LNCAP (cell line): Measurements from ENCODE around the gene ST8SIA6.

Experiments used
- TF ChIP-seq, protein P1 (sequence below): fragments of 450-650 bp; IDR thresholded peaks from 2 replicates; pipeline ENCODE4 v1.5.1; 2017; ENCODE audit warnings: mild to moderate bottlenecking

Gene ST8SIA6

DNA sequence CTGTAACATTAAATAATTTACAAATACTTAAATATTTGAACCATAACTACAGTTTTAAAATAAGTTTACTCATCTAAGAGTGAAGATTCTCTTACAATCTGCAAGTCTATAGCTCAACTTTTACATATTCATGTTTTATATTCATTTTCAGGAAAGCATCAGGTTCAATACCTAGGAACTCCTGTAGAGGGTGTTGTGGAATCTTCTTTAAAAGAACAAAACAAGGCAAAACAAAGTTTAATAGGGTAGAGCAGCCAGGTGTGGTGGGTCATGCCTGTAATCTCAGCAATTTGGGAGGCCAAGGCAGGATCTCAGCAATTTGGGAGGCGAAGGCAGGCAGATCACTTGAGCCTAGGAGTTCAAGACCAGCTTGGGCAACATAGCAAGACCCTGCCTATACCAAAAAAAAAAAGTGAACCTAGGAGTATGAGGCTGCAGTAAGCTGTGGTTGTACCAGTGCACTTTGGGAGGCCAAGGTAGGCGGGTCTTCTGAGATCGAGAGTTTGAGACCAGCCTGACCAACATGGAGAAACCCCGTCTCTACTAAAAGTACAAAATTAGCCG is 45.1 kb downstream of the ST8SIA6 start:
- TF ChIP-seq, protein P1, sequence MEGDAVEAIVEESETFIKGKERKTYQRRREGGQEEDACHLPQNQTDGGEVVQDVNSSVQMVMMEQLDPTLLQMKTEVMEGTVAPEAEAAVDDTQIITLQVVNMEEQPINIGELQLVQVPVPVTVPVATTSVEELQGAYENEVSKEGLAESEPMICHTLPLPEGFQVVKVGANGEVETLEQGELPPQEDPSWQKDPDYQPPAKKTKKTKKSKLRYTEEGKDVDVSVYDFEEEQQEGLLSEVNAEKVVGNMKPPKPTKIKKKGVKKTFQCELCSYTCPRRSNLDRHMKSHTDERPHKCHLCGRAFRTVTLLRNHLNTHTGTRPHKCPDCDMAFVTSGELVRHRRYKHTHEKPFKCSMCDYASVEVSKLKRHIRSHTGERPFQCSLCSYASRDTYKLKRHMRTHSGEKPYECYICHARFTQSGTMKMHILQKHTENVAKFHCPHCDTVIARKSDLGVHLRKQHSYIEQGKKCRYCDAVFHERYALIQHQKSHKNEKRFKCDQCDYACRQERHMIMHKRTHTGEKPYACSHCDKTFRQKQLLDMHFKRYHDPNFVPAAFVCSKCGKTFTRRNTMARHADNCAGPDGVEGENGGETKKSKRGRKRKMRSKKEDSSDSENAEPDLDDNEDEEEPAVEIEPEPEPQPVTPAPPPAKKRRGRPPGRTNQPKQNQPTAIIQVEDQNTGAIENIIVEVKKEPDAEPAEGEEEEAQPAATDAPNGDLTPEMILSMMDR, result peak; percentile 41; the same call in 1 of the 2 replicates

DNA sequence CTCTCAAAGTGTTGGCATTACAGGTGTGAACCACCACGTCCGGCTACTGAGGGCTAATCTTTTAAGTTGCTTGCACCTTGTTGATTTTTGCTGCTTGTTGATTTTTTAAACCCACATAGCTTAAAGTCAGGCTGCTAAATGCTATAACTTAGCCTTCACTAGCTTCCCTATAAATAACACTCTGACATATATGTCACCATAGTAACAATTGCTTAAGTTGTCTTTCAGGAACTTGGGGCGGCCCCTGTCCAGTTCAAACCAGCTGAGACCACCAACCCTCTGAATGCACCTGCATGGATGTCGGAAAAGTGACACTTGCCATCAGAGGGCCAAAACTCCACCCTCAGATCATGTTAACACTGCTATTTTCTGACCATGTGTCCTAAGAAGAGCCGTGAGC is 47.3 kb downstream of the ST8SIA6 start:
- TF ChIP-seq, protein P1, result no peak

DNA sequence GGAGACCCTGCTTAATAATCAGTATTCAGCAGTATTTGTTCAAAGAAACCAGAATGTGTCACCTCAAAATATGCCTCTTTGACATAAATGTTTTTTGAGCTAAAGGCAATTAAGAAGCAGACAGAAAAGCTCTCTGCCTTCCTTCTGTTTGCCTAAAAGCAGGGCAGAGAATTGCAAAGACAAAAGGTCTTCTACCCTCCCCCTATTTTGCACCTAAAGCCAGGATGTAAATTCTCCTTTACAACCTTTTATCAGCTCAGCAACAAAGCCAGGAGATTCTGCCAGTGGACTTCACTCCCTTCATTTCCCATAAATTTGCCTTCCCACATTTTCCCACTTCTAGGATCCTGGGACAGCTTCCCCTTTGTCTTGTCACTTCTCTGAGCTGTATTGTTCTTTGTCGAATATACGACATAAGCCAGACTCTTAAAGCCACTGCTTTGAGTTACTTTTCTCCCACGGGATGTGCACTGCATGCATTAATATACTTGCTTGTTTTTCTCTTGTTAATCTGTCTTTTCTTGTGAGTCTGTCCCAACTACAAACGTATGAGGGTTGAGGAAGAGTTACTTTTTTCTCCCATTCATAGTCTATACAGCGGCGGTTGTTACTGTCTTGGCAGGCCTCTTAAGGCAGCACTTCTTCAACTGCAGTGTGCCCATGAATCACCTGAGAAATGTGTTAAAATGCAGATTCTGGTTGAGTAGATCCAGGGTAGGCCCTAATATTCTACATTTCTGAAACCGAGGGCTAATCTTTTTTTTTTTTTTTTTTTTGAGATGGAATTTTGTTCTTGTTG is 48.2 kb downstream of the ST8SIA6 start:
- TF ChIP-seq, protein P1, result no peak

DNA sequence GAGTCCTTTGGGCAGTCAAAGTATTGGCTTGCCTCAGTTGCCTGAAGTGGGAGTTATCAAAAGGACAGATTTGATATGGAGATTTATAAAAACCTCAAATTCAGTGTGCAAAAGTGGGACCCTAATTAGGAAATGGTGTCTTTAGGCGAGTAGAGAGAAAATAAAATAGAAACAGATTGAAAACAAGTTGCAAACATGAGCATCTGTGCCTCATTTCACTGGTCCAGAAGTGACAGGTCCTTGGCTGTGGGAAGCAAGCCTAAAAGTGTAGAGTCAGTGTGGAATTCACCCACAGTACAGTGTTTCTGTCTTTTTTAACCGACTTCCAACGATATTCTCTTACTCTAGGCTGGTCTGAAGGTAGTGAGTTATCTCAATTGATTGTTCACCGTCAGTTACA is 51.2 kb downstream of the ST8SIA6 start:
- TF ChIP-seq, protein P1, result no peak

DNA sequence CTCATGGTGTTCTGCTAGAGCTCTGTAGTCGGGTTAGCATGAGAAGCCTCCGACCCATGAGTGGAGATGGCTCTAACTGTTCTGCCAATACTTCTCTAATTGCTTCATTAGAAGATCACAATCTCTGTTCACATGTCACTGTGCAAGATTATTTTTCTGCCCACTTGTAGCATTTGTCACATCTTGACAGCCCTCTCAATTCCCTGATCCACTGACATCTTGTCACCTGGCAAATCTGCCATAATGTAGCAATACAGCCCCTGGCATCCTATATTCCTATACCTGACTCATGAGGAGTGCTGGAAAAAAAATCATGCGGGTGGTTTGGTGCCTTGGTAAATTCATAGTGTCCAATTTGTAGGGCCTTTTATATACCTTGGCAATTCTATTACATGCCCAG is 58.4 kb downstream of the ST8SIA6 start:
- TF ChIP-seq, protein P1, result no peak

DNA sequence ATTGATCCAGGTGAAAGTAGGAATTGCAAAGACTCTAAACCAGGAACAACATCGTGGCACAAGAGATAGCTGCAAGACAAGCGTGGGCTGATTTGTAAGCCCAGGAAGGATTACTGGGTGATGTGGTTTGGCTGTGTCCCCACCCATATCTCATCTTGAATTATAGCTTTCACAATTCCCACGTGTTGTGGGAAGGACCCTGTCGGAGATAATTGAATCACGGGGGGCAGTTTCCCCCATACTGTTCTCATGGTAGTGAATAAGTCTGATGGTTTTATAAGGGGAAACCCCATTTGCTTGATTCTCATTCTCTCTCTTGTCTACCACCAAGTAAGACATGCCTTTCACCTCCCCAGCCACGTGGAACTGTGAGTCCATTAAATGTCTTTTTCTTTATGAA is 59.5 kb downstream of the ST8SIA6 start:
- TF ChIP-seq, protein P1, result no peak

DNA sequence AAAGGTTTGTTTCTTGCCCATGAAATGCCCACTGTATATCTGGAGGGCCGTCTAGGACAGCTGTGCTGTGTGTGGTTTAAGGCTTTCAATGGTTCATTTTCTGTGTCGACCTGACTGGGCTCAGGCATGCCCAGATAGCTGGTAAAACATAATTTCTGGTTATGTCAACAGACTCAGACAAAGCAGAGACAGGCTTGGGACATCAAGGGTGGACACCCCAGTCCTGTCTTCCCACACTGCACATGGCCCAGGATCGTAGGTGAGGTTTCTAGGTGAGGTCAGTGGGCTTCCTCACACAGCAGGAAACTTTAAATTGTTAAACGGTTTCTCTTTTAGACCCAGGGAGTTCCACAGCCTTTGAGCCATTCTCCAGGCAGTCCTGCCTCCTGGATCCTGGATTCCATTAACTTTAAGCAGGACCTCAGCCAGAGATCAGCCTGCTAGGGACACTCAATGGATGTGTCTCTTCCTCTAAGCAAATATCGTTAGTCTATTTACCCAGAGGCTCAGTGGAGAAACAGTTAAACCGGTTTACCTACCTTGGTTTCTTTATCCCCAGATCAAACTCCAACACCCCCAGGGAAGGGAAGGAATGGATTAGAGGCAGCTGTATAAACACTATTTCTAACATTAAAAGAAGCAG is 66.4 kb downstream of the ST8SIA6 start:
- TF ChIP-seq, protein P1, result no peak
